H1 (cell line): ENCODE data around the gene ZNF689. TPM values are rescaled to one million over a fixed set of nuclear protein-coding genes. Genes with fewer than 3 reads are reported as not detected.

Experiments used
- CTCF ChIA-PET: fragments of 300-600 bp; sonication (Branson Sonifier 250); formaldehyde crosslinking; loops from one replicate; lab custom pipeline; 2021; ENCODE audit not compliant: partially characterized antibody; lab: Charles Lee
- POLR2A ChIA-PET: fragments of 300-600 bp; sonication (Branson Sonifier 250); formaldehyde crosslinking; loops from one replicate; lab custom pipeline; 2021; ENCODE audit warnings: inconsistent platforms; ENCODE audit not compliant: partially characterized antibody; lab: Charles Lee
- DNase-seq, 2 experiments: peaks; one replicate each; pipeline versions ENCODE4 v3.0.0 to v3.0.0-alpha.2; 2010 to 2022; ENCODE audit warnings: low spot score in 2 of 2, low read depth in 1 of 2, mixed read lengths in 1 of 2
- FAIRE-seq: peaks from 2 replicates; lab custom pipeline; 2011; peaks lifted over from hg19 to GRCh38; lab: Jason Lieb, UNC
- H2AFZ ChIP-seq: 2 replicates; pipeline ENCODE4 v1.8.1; 2012; ENCODE audit warnings: low read length, inconsistent platforms
- H2AK5ac ChIP-seq: 2 replicates; pipeline ENCODE4 v1.6.1; 2013; ENCODE audit warnings: low read depth, low read length
- H2BK120ac ChIP-seq: replicated peaks from 2 replicates; pipeline ENCODE3; 2013; ENCODE audit warnings: low read depth, low read length, inconsistent platforms
- H2BK12ac ChIP-seq: 2 replicates; pipeline ENCODE4 v1.6.1; 2013; ENCODE audit warnings: low read depth, low read length
- H2BK15ac ChIP-seq: 2 replicates; pipeline ENCODE4 v1.6.1; 2013; ENCODE audit warnings: low read length
- H2BK20ac ChIP-seq: 2 replicates; pipeline ENCODE4 v1.6.1; 2013; ENCODE audit warnings: low read length
- H2BK5ac ChIP-seq: 2 replicates; pipeline ENCODE4 v1.6.1; 2013; ENCODE audit warnings: low read depth, low read length
- H3K14ac ChIP-seq: 2 replicates; pipeline ENCODE4 v1.6.1; 2013; ENCODE audit warnings: inconsistent platforms; ENCODE audit not compliant: insufficient read length
- H3K18ac ChIP-seq: 2 replicates; pipeline ENCODE4 v1.6.1; 2013; ENCODE audit warnings: low read length; ENCODE audit errors: extremely low read depth
- H3K23ac ChIP-seq: 2 replicates; pipeline ENCODE4 v1.6.1; 2013; ENCODE audit warnings: inconsistent platforms; ENCODE audit not compliant: insufficient read length
- H3K23me2 ChIP-seq: 2 replicates; pipeline ENCODE4 v1.6.1; 2013; ENCODE audit warnings: low read depth, low read length
- H3K27ac ChIP-seq: 2 replicates; pipeline ENCODE4 v1.6.1; 2011; ENCODE audit warnings: low read depth, low read length, inconsistent platforms
- H3K27me3 ChIP-seq, 4 experiments: replicated peaks in 1 of 4; 1 replicate in 1 of 4; 2 replicates in 3 of 4; pipeline versions ENCODE4 v1.6.1 to v1.8.1; 2011 to 2013; ENCODE audit warnings: low read length in 3 of 4, mild to moderate bottlenecking in 3 of 4, inconsistent platforms in 2 of 4, mixed read lengths in 2 of 4, moderate library complexity in 1 of 4; ENCODE audit not compliant: control insufficient read depth in 3 of 4, insufficient read depth in 3 of 4; ENCODE audit errors: extremely low read depth in 1 of 4
- H3K36me3 ChIP-seq, 4 experiments: 2 replicates each; pipeline versions ENCODE4 v1.6.1 to v1.8.1; 2011 to 2013; ENCODE audit warnings: mild to moderate bottlenecking in 4 of 4, low read length in 3 of 4, moderate library complexity in 2 of 4, control low read depth in 1 of 4, inconsistent platforms in 1 of 4; ENCODE audit not compliant: insufficient read depth in 4 of 4, control insufficient read depth in 2 of 4
- H3K4ac ChIP-seq: replicated peaks from 2 replicates; pipeline ENCODE3; 2013; ENCODE audit warnings: low read length, low read depth, mixed read lengths, inconsistent platforms; ENCODE audit not compliant: insufficient read length
- H3K4me1 ChIP-seq, 4 experiments: replicated peaks in 1 of 4; 1 replicate in 1 of 4; 2 replicates in 3 of 4; pipeline versions ENCODE4 v1.6.1 to v1.8.1; 2011 to 2013; ENCODE audit warnings: low read length in 3 of 4, inconsistent platforms in 2 of 4, mixed read lengths in 1 of 4; ENCODE audit not compliant: insufficient read depth in 4 of 4, control insufficient read depth in 3 of 4
- H3K4me2 ChIP-seq, 2 experiments: 2 replicates each; pipeline versions ENCODE4 v1.6.1 to v1.8.1; 2011 to 2013; ENCODE audit warnings: low read depth in 2 of 2, low read length in 2 of 2, control low read depth in 1 of 2, inconsistent platforms in 1 of 2, mild to moderate bottlenecking in 1 of 2; ENCODE audit not compliant: insufficient read depth in 1 of 2
- H3K4me3 ChIP-seq, 4 experiments: fragments of 200-600, 300-600 bp in 1 of 4; sonication (generic), shearing (Covaris generic), sonication (Bioruptor Twin) in 1 of 4; 2 replicates each; pipeline versions ENCODE4 v1.5.1 to v1.8.1; 2011 to 2016; ENCODE audit warnings: low read length in 4 of 4, low read depth in 3 of 4, control low read depth in 2 of 4, inconsistent platforms in 2 of 4, mild to moderate bottlenecking in 2 of 4, mixed read lengths in 1 of 4, moderate library complexity in 1 of 4; ENCODE audit not compliant: insufficient read depth in 2 of 4; ENCODE audit errors: extremely low read depth in 1 of 4
- H3K56ac ChIP-seq: replicated peaks from 2 replicates; pipeline ENCODE3; 2013; ENCODE audit warnings: low read depth, mild to moderate bottlenecking, mixed read lengths, low read length, inconsistent platforms; ENCODE audit not compliant: insufficient read length
- H3K79me1 ChIP-seq: 2 replicates; pipeline ENCODE4 v1.6.1; 2013; ENCODE audit warnings: low read depth, low read length, control low read depth
- H3K79me2 ChIP-seq, 2 experiments: 2 replicates each; pipeline versions ENCODE4 v1.6.1 to v1.8.1; 2012 to 2013; ENCODE audit warnings: low read length in 2 of 2, mild to moderate bottlenecking in 2 of 2, inconsistent platforms in 1 of 2; ENCODE audit not compliant: insufficient read depth in 2 of 2, control insufficient read depth in 1 of 2
- H3K9ac ChIP-seq, 4 experiments: replicated peaks in 1 of 4; 1 replicate in 1 of 4; 2 replicates in 3 of 4; pipeline versions ENCODE4 v1.6.1 to v1.8.1; 2011 to 2013; ENCODE audit warnings: low read depth in 3 of 4, low read length in 3 of 4, control low read depth in 2 of 4, mild to moderate bottlenecking in 2 of 4, moderate library complexity in 2 of 4, inconsistent platforms in 1 of 4; ENCODE audit errors: extremely low read depth in 1 of 4
- H3K9me3 ChIP-seq, 2 experiments: 2 replicates each; pipeline versions ENCODE4 v1.6.1 to v1.8.1; 2012 to 2013; ENCODE audit warnings: mild to moderate bottlenecking in 2 of 2, moderate library complexity in 2 of 2, control low read depth in 1 of 2, inconsistent platforms in 1 of 2, low read depth in 1 of 2, low read length in 1 of 2, mixed read lengths in 1 of 2; ENCODE audit not compliant: insufficient read depth in 2 of 2
- H4K20me1 ChIP-seq, 2 experiments: replicated peaks in 1 of 2; 2 replicates each; pipeline versions ENCODE3 to v1.8.1; 2011 to 2013; ENCODE audit warnings: inconsistent platforms in 2 of 2, low read length in 2 of 2, mild to moderate bottlenecking in 1 of 2; ENCODE audit not compliant: insufficient read depth in 2 of 2, control insufficient read depth in 1 of 2
- H4K5ac ChIP-seq: 2 replicates; pipeline ENCODE4 v1.6.1; 2013; ENCODE audit warnings: low read length, low read depth, mixed read lengths, inconsistent platforms; ENCODE audit not compliant: insufficient read length
- H4K8ac ChIP-seq: 2 replicates; pipeline ENCODE4 v1.8.0; 2013; ENCODE audit warnings: mild to moderate bottlenecking, moderate library complexity, low read length, inconsistent platforms; ENCODE audit not compliant: insufficient read depth; ENCODE audit errors: extremely low read depth
- H4K91ac ChIP-seq: replicated peaks from 2 replicates; pipeline ENCODE3; 2013; ENCODE audit warnings: low read length, mixed read lengths, inconsistent platforms; ENCODE audit not compliant: insufficient read length
- ASH2L ChIP-seq: fragments of 200-600, 300-600 bp; sonication (generic); IDR thresholded peaks from one replicate; pipeline ENCODE4 v1.7.1; 2017; ENCODE audit warnings: low read length
- CTBP2 ChIP-seq: IDR thresholded peaks from 2 replicates; pipeline ENCODE4 v1.7.0; 2011; ENCODE audit warnings: borderline replicate concordance, mild to moderate bottlenecking, moderate library complexity, mixed read lengths, low read length; ENCODE audit not compliant: insufficient read depth, insufficient read length
- NRF1 ChIP-seq: IDR thresholded peaks from 2 replicates; pipeline ENCODE4 v1.6.1; 2011; ENCODE audit warnings: mild to moderate bottlenecking, low read depth, low read length, improper control_type of control experiment
- RXRA ChIP-seq: IDR thresholded peaks from 2 replicates; pipeline ENCODE4 v1.6.1; 2011; ENCODE audit warnings: low read depth, mild to moderate bottlenecking, low read length, moderate library complexity; ENCODE audit not compliant: insufficient read depth
- SIX5 ChIP-seq: IDR thresholded peaks from 2 replicates; pipeline ENCODE4 v1.6.1; 2011; ENCODE audit warnings: mild to moderate bottlenecking, low read depth, low read length
- SP4 ChIP-seq: IDR thresholded peaks from 2 replicates; pipeline ENCODE4 v1.6.1; 2012; ENCODE audit warnings: low read length, inconsistent platforms
- TAF1 ChIP-seq: IDR thresholded peaks from 2 replicates; pipeline ENCODE4 v1.6.1; 2011; ENCODE audit warnings: mild to moderate bottlenecking, low read depth, low read length
- ZNF274 ChIP-seq: IDR thresholded peaks from 2 replicates; pipeline ENCODE4 v1.7.0; 2012; ENCODE audit warnings: low read length, borderline replicate concordance; ENCODE audit errors: extremely low read depth
- WGBS, 2 experiments: shearing (Covaris generic) in 1 of 2; methylation state at CpG; one replicate each; pipeline versions ENCODE4 v1.1.6 to v1.1.7; 2013 to 2015; ENCODE audit warnings: low lambda C conversion rate in 2 of 2, mixed read lengths in 2 of 2, inconsistent platforms in 1 of 2, low coverage in 1 of 2, missing lambda C conversion rate in 1 of 2; ENCODE audit not compliant: insufficient replicate concordance in 2 of 2, insufficient coverage in 1 of 2, insufficient read length in 1 of 2; ENCODE audit errors: extremely low coverage in 1 of 2, missing lambda C conversion rate in 1 of 2; 5-methylcytosine and 5-hydroxymethylcytosine counted together
- polyA plus RNA-seq, 7 experiments: library from polyadenylated mRNA; depleted of rRNA in 3 of 7; stranded (reverse) in 5 of 7; unstranded in 2 of 7; fragments of >200 nt in 5 of 7; fragments of 200-250 nt in 2 of 7; gene quantifications; 1 replicate in 5 of 7; 2 replicates in 1 of 7; 4 replicates in 1 of 7; pipeline versions ENCODE4 v1.2.1 to v1.2.3, GENCODE V29; 2011 to 2013; ENCODE audit warnings: missing spikeins in 2 of 7, mixed read lengths in 2 of 7
- total RNA-seq: library from RNA; stranded (reverse); fragmentation: NEBNext Ultra II Directional; extraction: Animal tissue kit (Norgen Biotek cat#: 25700); gene quantifications from 2 replicates; pipeline ENCODE4 v1.2.1, GENCODE V29; 2021
- TF ChIP-seq, protein P1 (sequence below), 3 experiments: IDR thresholded peaks; 1 replicate in 2 of 3; 2 replicates in 1 of 3; pipeline versions ENCODE4 v1.5.1 to v1.6.1; 2011; ENCODE audit warnings: low read length in 3 of 3, mild to moderate bottlenecking in 3 of 3, inconsistent platforms in 2 of 3, low read depth in 1 of 3, moderate library complexity in 1 of 3; ENCODE audit not compliant: insufficient read depth in 1 of 3; ENCODE audit errors: control extremely low read depth in 1 of 3

ZNF689 gene
- total and polyA plus RNA-seq, 2 of the 8 experiments (the other 6 are each of a cell fraction or from before 2014, with no cell fraction given): 14.3 to 15.3 TPM

DNA sequence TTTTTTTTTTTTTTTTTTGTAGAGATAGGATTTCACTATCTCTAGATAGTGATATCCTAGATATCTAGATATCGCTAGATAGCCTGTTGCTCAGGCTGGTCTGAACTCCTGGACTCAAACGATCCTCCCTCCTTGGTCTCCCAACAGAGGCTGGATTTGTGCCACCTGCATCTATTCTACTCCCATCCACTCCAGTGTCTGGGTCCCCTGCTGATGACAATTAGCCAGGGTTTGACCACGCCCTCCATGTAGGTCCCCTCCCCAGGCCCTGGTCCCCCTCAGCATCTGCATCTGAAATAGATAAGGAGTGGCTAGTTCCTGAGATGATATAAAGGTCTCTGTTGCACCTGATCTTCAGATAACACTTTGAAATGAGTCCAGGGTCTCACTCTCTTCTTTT, 40.9 kb downstream of the ZNF689 start:
- POLR2A ChIA-PET: interaction anchor here (3.8 kb wide), 1 partner anchor 11 kb away, joined by 17 read pairs; the partner anchor contains the start of gene ZNF764
- Histone ChIP-seq H2AFZ (no peak overlapping the region), H3K27ac (no peak overlapping the region), H3K4me1 (peaks cover 0 to 9% (median 2%) of the 10 kb centered on the region in 4 experiments; a peak in 5 of 7 replicates), H2AK5ac (no peak overlapping the region)
- 81% methylated on average over 3 of the region's 3 CpGs; no CpG with 5 or more reads in 1 of the 2 experiments for WGBS, 2 experiments
- TF ChIP-seq, protein P1, sequence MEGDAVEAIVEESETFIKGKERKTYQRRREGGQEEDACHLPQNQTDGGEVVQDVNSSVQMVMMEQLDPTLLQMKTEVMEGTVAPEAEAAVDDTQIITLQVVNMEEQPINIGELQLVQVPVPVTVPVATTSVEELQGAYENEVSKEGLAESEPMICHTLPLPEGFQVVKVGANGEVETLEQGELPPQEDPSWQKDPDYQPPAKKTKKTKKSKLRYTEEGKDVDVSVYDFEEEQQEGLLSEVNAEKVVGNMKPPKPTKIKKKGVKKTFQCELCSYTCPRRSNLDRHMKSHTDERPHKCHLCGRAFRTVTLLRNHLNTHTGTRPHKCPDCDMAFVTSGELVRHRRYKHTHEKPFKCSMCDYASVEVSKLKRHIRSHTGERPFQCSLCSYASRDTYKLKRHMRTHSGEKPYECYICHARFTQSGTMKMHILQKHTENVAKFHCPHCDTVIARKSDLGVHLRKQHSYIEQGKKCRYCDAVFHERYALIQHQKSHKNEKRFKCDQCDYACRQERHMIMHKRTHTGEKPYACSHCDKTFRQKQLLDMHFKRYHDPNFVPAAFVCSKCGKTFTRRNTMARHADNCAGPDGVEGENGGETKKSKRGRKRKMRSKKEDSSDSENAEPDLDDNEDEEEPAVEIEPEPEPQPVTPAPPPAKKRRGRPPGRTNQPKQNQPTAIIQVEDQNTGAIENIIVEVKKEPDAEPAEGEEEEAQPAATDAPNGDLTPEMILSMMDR (IDR thresholded peaks at IDR 0.05; ENCODE audit: control extremely low read depth in 1 of 3, insufficient read depth in 1 of 3, low read depth in 1 of 3, low read length in 3 of 3): no peak
- TF ChIP-seq ZNF274 (no peak), NRF1 (no peak), TAF1 (no peak), CTBP2 (no peak), ASH2L (no peak), RXRA (no peak), SIX5 (no peak), SP4 (no peak)
- TF ChIP-seq, all 59 proteins: peak for 0
- Histone ChIP-seq H4K91ac (no peak overlapping the region), H2BK15ac (no peak overlapping the region), H3K9me3 (no peaks in the 10 kb centered on the region), H3K4ac (no peak overlapping the region), H3K14ac (no peak overlapping the region), H3K18ac (no peak overlapping the region), H3K4me2 (no peak overlapping the region), H4K5ac (no peak overlapping the region), H3K27me3 (no peaks in the 10 kb centered on the region; a peak in 1 of 7 replicates), H3K23ac (no peak overlapping the region), H3K23me2 (peaks cover 12% of the 10 kb centered on the region; the same call in 1 of the 2 replicates), H2BK20ac (no peak overlapping the region), H4K8ac (no peak overlapping the region), H3K79me1 (no peaks in the 10 kb centered on the region), H3K79me2 (no peaks in the 10 kb centered on the region), H3K56ac (no peak overlapping the region), H3K36me3 (no peaks in the 10 kb centered on the region), H2BK5ac (no peak overlapping the region), H3K4me3 (no peak overlapping the region), H4K20me1 (peaks cover 0 to 2% of the 10 kb centered on the region in 2 experiments), H2BK12ac (no peak overlapping the region), H3K9ac (no peak overlapping the region), H2BK120ac (no peak overlapping the region)
- CTCF ChIA-PET: interaction anchor here (1.2 to 1.9 kb wide), 2 partner anchors 16 to 139 kb away, joined by 3 to 6 read pairs; partner anchors contain the start of genes DCTPP1 and ZNF785
- FAIRE-seq (no peak), DNase-seq (no peak)
